IMR-90 (cell line): ENCODE measurements around the gene MCF2L2. TPM values are rescaled to one million over a fixed set of nuclear protein-coding genes. Genes with fewer than 3 reads are reported as not detected.
A peak's percentile ranks its signal among the peaks of the same experiment; 100 is the strongest.

Experiments used
- ATAC-seq: fragments of 200-7000 bp; cut with Tn5 transposase; 2 replicates; pipeline ENCODE4 v1.9.1; 2020; ENCODE audit warnings: low read depth, mild to moderate bottlenecking, moderate library complexity
- BruUV-seq: library from RNA; stranded (reverse); fragments of 400-500 nt; replicated peaks from 2 replicates; lab custom pipeline; 2021; lab: Mats Ljungman, UMichigan
- CTCF ChIA-PET: fragments of 300-600 bp; formaldehyde crosslinking; extraction: SDS; loops from one replicate; lab custom pipeline; 2021; ENCODE audit warnings: antibody characterized with exemption; lab: Yijun Ruan, JAX
- POLR2A ChIA-PET: fragments of 300-600 bp; sonication (Branson Sonifier 250); formaldehyde crosslinking; loops from one replicate; lab custom pipeline; 2022; ENCODE audit warnings: antibody characterized with exemption; ENCODE audit not compliant: unreplicated experiment; lab: Charles Lee
- DNase-seq: peaks from one replicate; pipeline ENCODE4 v3.0.0; 2013
- H2AFZ ChIP-seq: replicated peaks from 2 replicates; pipeline ENCODE3; 2013; ENCODE audit warnings: low read length, mild to moderate bottlenecking; ENCODE audit not compliant: poor library complexity
- H2AK5ac ChIP-seq: 2 replicates; pipeline ENCODE4 v1.6.1; 2013; ENCODE audit warnings: low read depth, low read length, inconsistent platforms
- H2AK9ac ChIP-seq: replicated peaks from 2 replicates; pipeline ENCODE3; 2013; ENCODE audit warnings: mild to moderate bottlenecking, low read depth, low read length, moderate library complexity; ENCODE audit not compliant: poor library complexity
- H2BK120ac ChIP-seq: 2 replicates; pipeline ENCODE4 v1.6.1; 2013; ENCODE audit warnings: low read depth, low read length, inconsistent platforms
- H2BK15ac ChIP-seq: 3 replicates; pipeline ENCODE4 v1.6.1; 2013; ENCODE audit warnings: low read depth, low read length, inconsistent platforms
- H2BK20ac ChIP-seq: 2 replicates; pipeline ENCODE4 v1.6.1; 2013; ENCODE audit warnings: low read depth, mild to moderate bottlenecking, inconsistent platforms, low read length, moderate library complexity
- H2BK5ac ChIP-seq: 2 replicates; pipeline ENCODE4 v1.6.1; 2013; ENCODE audit warnings: mild to moderate bottlenecking, low read depth, low read length, inconsistent platforms; ENCODE audit not compliant: poor library complexity, severe bottlenecking
- H3K14ac ChIP-seq: replicated peaks from 2 replicates; pipeline ENCODE4 v1.6.1; 2013; ENCODE audit warnings: low read depth, low read length, inconsistent platforms
- H3K18ac ChIP-seq: 2 replicates; pipeline ENCODE4 v1.6.1; 2013; ENCODE audit warnings: low read depth, low read length, control low read depth
- H3K23ac ChIP-seq: 2 replicates; pipeline ENCODE4 v1.6.1; 2013; ENCODE audit warnings: low read depth, low read length, inconsistent platforms
- H3K27ac ChIP-seq: 2 replicates; pipeline ENCODE4 v1.5.1; 2013; ENCODE audit warnings: mild to moderate bottlenecking, control low read depth, low read length; ENCODE audit not compliant: insufficient read depth
- H3K27me3 ChIP-seq: 2 replicates; pipeline ENCODE4 v1.6.1; 2013; ENCODE audit warnings: low read length; ENCODE audit not compliant: control insufficient read depth, insufficient read depth
- H3K36me3 ChIP-seq: 2 replicates; pipeline ENCODE4 v1.6.1; 2013; ENCODE audit warnings: low read length, mixed read lengths; ENCODE audit not compliant: control insufficient read depth, insufficient read depth
- H3K4ac ChIP-seq: 2 replicates; pipeline ENCODE4 v1.6.1; 2013; ENCODE audit warnings: low read depth, low read length, inconsistent platforms
- H3K4me1 ChIP-seq: 2 replicates; pipeline ENCODE4 v1.6.1; 2013; ENCODE audit warnings: low read length, mixed read lengths; ENCODE audit not compliant: control insufficient read depth, insufficient read depth
- H3K4me2 ChIP-seq: 2 replicates; pipeline ENCODE4 v1.6.1; 2013; ENCODE audit warnings: low read depth, mild to moderate bottlenecking, control low read depth, low read length, moderate library complexity
- H3K4me3 ChIP-seq: 2 replicates; pipeline ENCODE4 v1.5.1; 2013; ENCODE audit warnings: low read depth, mild to moderate bottlenecking, control low read depth, low read length, moderate library complexity; ENCODE audit not compliant: insufficient read depth
- H3K56ac ChIP-seq: 2 replicates; pipeline ENCODE4 v1.6.1; 2013; ENCODE audit warnings: low read length, inconsistent platforms; ENCODE audit not compliant: insufficient read depth; ENCODE audit errors: extremely low read depth
- H3K79me1 ChIP-seq, 2 experiments: 2 replicates each; pipeline ENCODE4 v1.6.1; 2013; ENCODE audit warnings: low read length in 2 of 2, inconsistent platforms in 1 of 2, low read depth in 1 of 2
- H3K9ac ChIP-seq: 2 replicates; pipeline ENCODE4 v1.6.1; 2013; ENCODE audit warnings: low read depth, low read length, control low read depth
- H3K9me1 ChIP-seq: 2 replicates; pipeline ENCODE4 v1.6.1; 2013; ENCODE audit warnings: low read length, inconsistent platforms; ENCODE audit not compliant: insufficient read depth
- H3K9me3 ChIP-seq: 2 replicates; pipeline ENCODE4 v1.6.1; 2013; ENCODE audit warnings: low read length; ENCODE audit not compliant: control insufficient read depth, insufficient read depth
- H4K20me1 ChIP-seq: 2 replicates; pipeline ENCODE4 v1.6.1; 2013; ENCODE audit warnings: low read length, inconsistent platforms; ENCODE audit not compliant: insufficient read depth
- H4K5ac ChIP-seq: 2 replicates; pipeline ENCODE4 v1.6.1; 2013; ENCODE audit warnings: mild to moderate bottlenecking, low read depth, low read length, control low read depth
- H4K8ac ChIP-seq, 2 experiments: 2 replicates each; pipeline ENCODE4 v1.6.1; 2013; ENCODE audit warnings: low read depth in 2 of 2, low read length in 2 of 2, control low read depth in 1 of 2, inconsistent platforms in 1 of 2
- H4K91ac ChIP-seq: 2 replicates; pipeline ENCODE4 v1.6.1; 2013; ENCODE audit warnings: low read depth, low read length, inconsistent platforms; ENCODE audit not compliant: insufficient read depth
- BHLHE40 ChIP-seq: fragments of 150-350 bp; IDR thresholded peaks from 2 replicates; pipeline ENCODE4 v1.6.1; 2016; ENCODE audit warnings: mild to moderate bottlenecking, low read depth, low read length
- CEBPB ChIP-seq: IDR thresholded peaks from 2 replicates; pipeline ENCODE4 v1.6.1; 2012; ENCODE audit warnings: low read depth, low read length, improper control_type of control experiment
- CHD1 ChIP-seq: IDR thresholded peaks from 2 replicates; pipeline ENCODE4 v1.6.1; 2012; ENCODE audit warnings: low read depth, low read length, improper control_type of control experiment
- CTCF ChIP-seq: conservative IDR thresholded peaks from 2 replicates; pipeline ENCODE4 v1.5.1; 2012; ENCODE audit warnings: mild to moderate bottlenecking, low read depth, low read length, improper control_type of control experiment
- ELK1 ChIP-seq: fragments of 150-350 bp; IDR thresholded peaks from 2 replicates; pipeline ENCODE4 v1.6.1; 2016; ENCODE audit warnings: low read depth, mild to moderate bottlenecking, low read length, moderate library complexity, borderline replicate concordance
- FOS ChIP-seq: fragments of 150-350 bp; IDR thresholded peaks from 2 replicates; pipeline ENCODE4 v1.6.1; 2016; ENCODE audit warnings: low read depth, low read length
- MAFK ChIP-seq: IDR thresholded peaks from 2 replicates; pipeline ENCODE4 v1.6.1; 2012; ENCODE audit warnings: low read depth, low read length, improper control_type of control experiment
- MAZ ChIP-seq: IDR thresholded peaks from 2 replicates; pipeline ENCODE4 v1.6.1; 2012; ENCODE audit warnings: low read depth, mild to moderate bottlenecking, low read length, improper control_type of control experiment, moderate library complexity, borderline replicate concordance
- MXI1 ChIP-seq: IDR thresholded peaks from 2 replicates; pipeline ENCODE4 v1.6.1; 2012; ENCODE audit warnings: low read depth, mild to moderate bottlenecking, low read length, moderate library complexity, borderline replicate concordance
- NFE2L2 ChIP-seq: fragments of 150-350 bp; IDR thresholded peaks from 2 replicates; pipeline ENCODE4 v1.6.1; 2016; ENCODE audit warnings: low read depth, mild to moderate bottlenecking, low read length
- POLR2A ChIP-seq: IDR thresholded peaks from 2 replicates; pipeline ENCODE4 v1.6.1; 2012; ENCODE audit warnings: mild to moderate bottlenecking, low read depth, low read length
- RAD21 ChIP-seq: IDR thresholded peaks from 2 replicates; pipeline ENCODE4 v1.6.1; 2012; ENCODE audit warnings: low read length, improper control_type of control experiment
- RCOR1 ChIP-seq: IDR thresholded peaks from 2 replicates; pipeline ENCODE4 v1.6.1; 2012; ENCODE audit warnings: mild to moderate bottlenecking, low read length, improper control_type of control experiment; ENCODE audit not compliant: insufficient replicate concordance
- RFX5 ChIP-seq: IDR thresholded peaks from 2 replicates; pipeline ENCODE4 v1.8.0; 2012; ENCODE audit warnings: low read depth, mild to moderate bottlenecking, low read length, moderate library complexity
- SMC3 ChIP-seq: fragments of 150-350 bp; IDR thresholded peaks from 2 replicates; pipeline ENCODE4 v1.6.1; 2016; ENCODE audit warnings: low read depth, mild to moderate bottlenecking, antibody characterized with exemption, low read length, moderate library complexity
- USF2 ChIP-seq: fragments of 150-350 bp; IDR thresholded peaks from 2 replicates; pipeline ENCODE4 v1.6.1; 2017; ENCODE audit warnings: mild to moderate bottlenecking, antibody characterized with exemption, low read length, low read depth
- WGBS, 2 experiments: methylation state at CpG; one replicate each; pipeline versions ENCODE4 v1.1.5 to v1.1.7; 2013; ENCODE audit warnings: missing lambda C conversion rate in 2 of 2; ENCODE audit not compliant: insufficient read length in 1 of 2; ENCODE audit errors: extremely low coverage in 2 of 2; 5-methylcytosine and 5-hydroxymethylcytosine counted together
- dilution Hi-C: fragments of 300-500 bp; cut with HindIII; formaldehyde crosslinking; loops from one replicate; pipeline ENCODE4 v1.14.3; 2018; ENCODE audit warnings: low sequenced_read_pairs; ENCODE audit not compliant: unreplicated experiment
- in situ Hi-C: fragments of 300-500 bp; cut with MboI; formaldehyde crosslinking; loops from 3 replicates; pipeline ENCODE4 v1.14.3; 2019; ENCODE audit warnings: low sequenced_read_pairs, inconsistent platforms, mixed read lengths
- intact Hi-C: fragments of 100-400 bp; cut with micrococcal nuclease; formaldehyde crosslinking; loops from 2 replicates; pipeline ENCODE4 v1.10.0; 2022
- polyA plus RNA-seq, 3 experiments: library from polyadenylated mRNA; depleted of rRNA; stranded (reverse); fragments of >200 nt; gene quantifications; 2 replicates each; pipeline ENCODE4 v1.2.3, GENCODE V29; 2012; ENCODE audit warnings: low replicate concordance in 1 of 3
- total RNA-seq: library from RNA; depleted of rRNA; stranded (reverse); fragments of >200 nt; gene quantifications from 2 replicates; pipeline ENCODE4 v1.2.3, GENCODE V29; 2012

The MCF2L2 gene
- total and polyA plus RNA-seq, 2 of the 4 experiments (the other 2 are of a cell fraction): under 0.01 TPM; not detected in 1

- Histone ChIP-seq H3K79me1 (no peaks in the 10 kb centered on the region), H3K4me1 (no peaks in the 10 kb centered on the region), H2BK20ac (no peak overlapping the region), H3K9me3 (no peaks in the 10 kb centered on the region), H2AK5ac (no peak overlapping the region), H4K91ac (no peak overlapping the region), H3K23ac (no peak overlapping the region), H3K27ac (no peak overlapping the region), H2AFZ (peak overlapping the region; percentile 6), H3K18ac (no peak overlapping the region), H3K9ac (no peak overlapping the region), H3K36me3 (no peaks in the 10 kb centered on the region), H3K4me3 (no peak overlapping the region), H4K8ac (no peak overlapping the region), H3K27me3 (peaks cover 35% of the 10 kb centered on the region), H2BK5ac (no peak overlapping the region), H3K4ac (no peak overlapping the region), H4K5ac (no peak overlapping the region), H3K14ac (no peak overlapping the region), H3K56ac (no peak overlapping the region), H2BK15ac (no peak overlapping the region), H3K4me2 (no peak overlapping the region), H2AK9ac (peak overlapping the region; percentile 13), H4K20me1 (no peaks in the 10 kb centered on the region), H3K9me1 (no peaks in the 10 kb centered on the region), H2BK120ac (no peak overlapping the region)
- in situ Hi-C loops: no loop called here
- intact Hi-C loops: no loop called here
- ChIA-PET POLR2A (no interaction called here), CTCF (no interaction called here)
- no peak for ATAC-seq
- WGBS, 2 experiments: 100% methylated on average over 1 of the region's 6 CpGs; no CpG with 5 or more reads in 1 of the 2 experiments
- dilution Hi-C loops: no loop called here
- no peak for DNase-seq
- BruUV-seq: no TSS peak
- TF ChIP-seq CTCF: no peak
- TF ChIP-seq CHD1: no peak
- no peak for TF ChIP-seq MAFK
- no peak for TF ChIP-seq MAZ
- no peak for TF ChIP-seq RCOR1
- no peak for TF ChIP-seq SMC3
- TF ChIP-seq NFE2L2: no peak
- TF ChIP-seq POLR2A: no peak
- TF ChIP-seq ELK1: no peak
- no peak for TF ChIP-seq CEBPB
- no peak for TF ChIP-seq BHLHE40
- TF ChIP-seq USF2: no peak
- no peak for TF ChIP-seq RFX5
- no peak for TF ChIP-seq RAD21
- no peak for TF ChIP-seq FOS
- TF ChIP-seq MXI1: no peak
These were observed 179.3 kb downstream of the MCF2L2 start for GRCh38 chr3:183249006-183249718.
